Uterus (tissue), 4 donors: ENCODE data around the gene DTD1. TPM values are rescaled to one million over a fixed set of nuclear protein-coding genes. Genes with fewer than 3 reads are reported as not detected.
A peak's percentile ranks its signal among the peaks of the same experiment; 100 is the strongest.

Experiments
- DNase-seq, 2 donors: peaks; one replicate each; pipeline ENCODE4 v3.0.0-alpha.2; 2019 to 2020
- H3K27ac ChIP-seq, 2 donors: fragments of 200-600 bp; sonication (generic); 1 replicate in 1 of 2; 2 replicates in 1 of 2; pipeline ENCODE4 v1.5.1; 2016 to 2018
- H3K27me3 ChIP-seq, 2 donors: fragments of 200-600 bp; sonication (generic); one replicate each; pipeline ENCODE4 v1.5.1; 2018 to 2019; ENCODE audit warnings: control low read depth in 1 of 2
- H3K36me3 ChIP-seq, 2 donors: fragments of 200-600 bp; sonication (generic); one replicate each; pipeline ENCODE4 v1.5.1; 2019; ENCODE audit warnings: control low read depth in 1 of 2
- H3K4me1 ChIP-seq, 2 donors: fragments of 200-600 bp; sonication (generic); one replicate each; pipeline ENCODE4 v1.5.1; 2018 to 2019; ENCODE audit warnings: control low read depth in 1 of 2
- H3K4me3 ChIP-seq, 2 donors: fragments of 200-600 bp; sonication (generic); 1 replicate in 1 of 2; 2 replicates in 1 of 2; pipeline ENCODE4 v1.5.1; 2018 to 2019; ENCODE audit warnings: mild to moderate bottlenecking in 1 of 2
- H3K9me3 ChIP-seq, 2 donors: fragments of 200-600 bp; sonication (generic); one replicate each; pipeline ENCODE4 v1.5.1; 2019; ENCODE audit warnings: control low read depth in 1 of 2
- POLR2A ChIP-seq, 2 donors: fragments of 450-650 bp; IDR thresholded peaks; one replicate each; pipeline ENCODE4 v1.6.1; 2016; ENCODE audit warnings: antibody characterized with exemption in 2 of 2, mild to moderate bottlenecking in 1 of 2, moderate library complexity in 1 of 2
- intact Hi-C: fragments of 100-400 bp; cut with DNase I; formaldehyde crosslinking; loops from one replicate; pipeline ENCODE4 v1.15.1; 2023; ENCODE audit warnings: low total_unique reads
- total RNA-seq, 4 donors: library from RNA; depleted of rRNA in 3 of 4; stranded (reverse); fragments of >200 nt in 3 of 4; gene quantifications; one replicate each; pipeline versions ENCODE4 v1.1.0 to v1.2.4, GENCODE V29; 2014 to 2023
- TF ChIP-seq, protein P1 (sequence below), 4 experiments: fragments of 200-600 bp in 2 of 4; fragments of 450-650 bp in 2 of 4; sonication (generic) in 2 of 4; IDR thresholded peaks; one replicate each; pipeline ENCODE4 v1.5.1; 2016 to 2019; ENCODE audit warnings: antibody characterized with exemption in 4 of 4, mild to moderate bottlenecking in 2 of 4, moderate library complexity in 1 of 4
- donor health status: DM: yes; HTN: yes; CAD: no.

DTD1 gene
- total RNA-seq, 4 donors from 2014 or later: 23.4 to 38.3 (median 30.7) TPM

- peak; percentile 35 to 63 for DNase-seq
- no peaks in the 10 kb centered on the region for H3K36me3 ChIP-seq
- H3K9me3 ChIP-seq: no peaks in the 10 kb centered on the region
- H3K4me3 ChIP-seq: no peak overlapping the region
- TF ChIP-seq POLR2A (IDR thresholded peaks at IDR 0.05): no peak
- peak overlapping the region; percentile 63 to 77 for H3K27ac ChIP-seq
- intact Hi-C loops: no loop called here
- no peaks in the 10 kb centered on the region for H3K27me3 ChIP-seq
- peaks cover 0 to 10% of the 10 kb centered on the region in 2 donors for H3K4me1 ChIP-seq
These were observed 79.1 kb downstream of the DTD1 start for GRCh38 chr20:18666803-18667415.

DNA sequence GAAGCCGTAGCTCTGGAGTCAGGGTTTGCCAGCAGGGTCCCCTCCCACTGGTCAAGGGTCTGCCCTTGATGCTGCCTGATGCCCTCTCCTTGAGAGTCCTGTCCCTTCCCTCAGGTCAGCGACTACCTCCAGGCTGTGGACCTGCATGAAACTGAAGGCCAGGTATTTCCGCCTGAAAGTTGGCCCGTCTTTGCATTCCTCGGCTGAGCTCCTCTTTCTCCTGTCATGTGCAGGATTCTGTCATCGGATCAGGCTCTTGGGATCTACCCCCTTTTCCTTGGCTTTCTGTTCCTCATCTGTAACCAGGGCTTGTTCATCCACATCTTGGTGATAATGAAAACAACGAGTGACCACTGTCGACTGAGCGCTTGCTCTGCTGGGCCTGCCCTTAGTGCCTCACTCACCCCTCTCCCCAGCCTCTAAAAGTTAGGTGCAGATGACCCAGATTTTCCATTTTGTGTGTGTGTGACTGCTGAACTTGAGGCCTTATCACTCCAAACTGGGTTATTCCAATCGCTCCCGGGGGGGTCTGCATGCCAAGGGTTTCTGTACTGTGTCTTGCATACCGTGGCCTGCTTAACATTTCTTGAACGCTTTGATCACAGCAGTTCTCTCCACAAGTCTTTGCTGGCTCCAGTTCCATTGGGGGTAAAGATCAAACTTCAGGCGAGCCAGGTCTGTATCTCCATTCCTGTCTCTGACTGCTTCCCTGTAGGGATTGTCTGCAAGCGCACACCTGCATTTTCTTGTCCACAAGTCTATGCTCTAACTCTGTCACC lies 81.6 kb downstream of the DTD1 start:
- H3K27me3 ChIP-seq: no peaks in the 10 kb centered on the region
- H3K36me3 ChIP-seq: no peaks in the 10 kb centered on the region
- no peak overlapping the region for H3K4me3 ChIP-seq
- peaks cover 0 to 10% of the 10 kb centered on the region in 2 donors for H3K4me1 ChIP-seq
- peak overlapping the region; percentile 77 to 82 for H3K27ac ChIP-seq
- TF ChIP-seq POLR2A (IDR thresholded peaks at IDR 0.05): no peak
- TF ChIP-seq, protein P1, sequence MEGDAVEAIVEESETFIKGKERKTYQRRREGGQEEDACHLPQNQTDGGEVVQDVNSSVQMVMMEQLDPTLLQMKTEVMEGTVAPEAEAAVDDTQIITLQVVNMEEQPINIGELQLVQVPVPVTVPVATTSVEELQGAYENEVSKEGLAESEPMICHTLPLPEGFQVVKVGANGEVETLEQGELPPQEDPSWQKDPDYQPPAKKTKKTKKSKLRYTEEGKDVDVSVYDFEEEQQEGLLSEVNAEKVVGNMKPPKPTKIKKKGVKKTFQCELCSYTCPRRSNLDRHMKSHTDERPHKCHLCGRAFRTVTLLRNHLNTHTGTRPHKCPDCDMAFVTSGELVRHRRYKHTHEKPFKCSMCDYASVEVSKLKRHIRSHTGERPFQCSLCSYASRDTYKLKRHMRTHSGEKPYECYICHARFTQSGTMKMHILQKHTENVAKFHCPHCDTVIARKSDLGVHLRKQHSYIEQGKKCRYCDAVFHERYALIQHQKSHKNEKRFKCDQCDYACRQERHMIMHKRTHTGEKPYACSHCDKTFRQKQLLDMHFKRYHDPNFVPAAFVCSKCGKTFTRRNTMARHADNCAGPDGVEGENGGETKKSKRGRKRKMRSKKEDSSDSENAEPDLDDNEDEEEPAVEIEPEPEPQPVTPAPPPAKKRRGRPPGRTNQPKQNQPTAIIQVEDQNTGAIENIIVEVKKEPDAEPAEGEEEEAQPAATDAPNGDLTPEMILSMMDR (IDR thresholded peaks at IDR 0.05): no peak
- no peak for DNase-seq
- intact Hi-C loops: no loop called here
- H3K9me3 ChIP-seq: no peaks in the 10 kb centered on the region

DNA sequence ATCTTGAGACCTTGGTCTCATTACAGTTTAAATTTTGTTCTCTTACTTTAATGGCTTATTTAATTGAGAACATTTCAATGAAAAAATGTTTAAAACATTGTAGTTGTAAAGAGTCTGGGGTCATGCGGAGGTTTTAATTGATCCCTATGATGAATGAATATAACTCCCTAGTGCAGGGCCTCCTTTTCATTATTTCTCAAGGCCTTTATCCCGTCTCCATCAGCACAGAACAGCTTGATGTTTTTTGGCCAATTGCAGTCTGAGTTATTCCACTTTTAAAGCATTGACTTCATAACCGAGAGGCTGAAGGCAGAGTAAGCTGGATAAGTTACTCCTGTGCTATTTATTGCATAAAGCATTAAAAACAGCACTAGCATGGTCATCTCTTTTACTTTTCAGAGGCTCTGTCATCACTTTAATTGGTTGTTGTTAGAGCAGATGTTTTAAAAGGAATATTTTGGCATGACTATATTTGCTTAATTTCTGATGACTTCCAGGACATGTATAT lies 83.4 kb downstream of the DTD1 start:
- TF ChIP-seq, protein P1 (IDR thresholded peaks at IDR 0.05): no peak
- TF ChIP-seq POLR2A (IDR thresholded peaks at IDR 0.05): no peak
- intact Hi-C loops: no loop called here
- Histone ChIP-seq H3K36me3 (no peaks in the 10 kb centered on the region), H3K4me1 (peaks cover 0 to 10% of the 10 kb centered on the region in 2 donors), H3K27ac (peak overlapping the region; percentile 77 to 82), H3K9me3 (no peaks in the 10 kb centered on the region), H3K27me3 (no peaks in the 10 kb centered on the region), H3K4me3 (no peak overlapping the region)
- DNase-seq: no peak

GRCh38 chr20:18672834-18673233 lies 85.0 kb downstream of the DTD1 start:
- TF ChIP-seq, protein P1 (IDR thresholded peaks at IDR 0.05): no peak
- no peak for TF ChIP-seq POLR2A (IDR thresholded peaks at IDR 0.05)
- Histone ChIP-seq H3K27ac (peak overlapping the region; percentile 77 to 82), H3K4me1 (peaks cover 0 to 10% of the 10 kb centered on the region in 2 donors), H3K4me3 (no peak overlapping the region), H3K36me3 (no peaks in the 10 kb centered on the region), H3K9me3 (no peaks in the 10 kb centered on the region), H3K27me3 (no peaks in the 10 kb centered on the region)
- intact Hi-C loops: no loop called here
- no peak for DNase-seq

- TF ChIP-seq, protein P1 (IDR thresholded peaks at IDR 0.05): no peak
- TF ChIP-seq POLR2A (IDR thresholded peaks at IDR 0.05): no peak
- intact Hi-C loops: no loop called here
- DNase-seq: no peak
- Histone ChIP-seq H3K9me3 (no peaks in the 10 kb centered on the region), H3K36me3 (no peaks in the 10 kb centered on the region), H3K27me3 (no peaks in the 10 kb centered on the region), H3K27ac (peak overlapping the region in 1 of 2 donors; percentile 53), H3K4me1 (peaks cover 0 to 3% of the 10 kb centered on the region in 2 donors), H3K4me3 (no peak overlapping the region)
These were observed 88.5 kb downstream of the DTD1 start for GRCh38 chr20:18676396-18676795.
